ENCODE data around the gene RIN2.

RIN2 gene

DNA sequence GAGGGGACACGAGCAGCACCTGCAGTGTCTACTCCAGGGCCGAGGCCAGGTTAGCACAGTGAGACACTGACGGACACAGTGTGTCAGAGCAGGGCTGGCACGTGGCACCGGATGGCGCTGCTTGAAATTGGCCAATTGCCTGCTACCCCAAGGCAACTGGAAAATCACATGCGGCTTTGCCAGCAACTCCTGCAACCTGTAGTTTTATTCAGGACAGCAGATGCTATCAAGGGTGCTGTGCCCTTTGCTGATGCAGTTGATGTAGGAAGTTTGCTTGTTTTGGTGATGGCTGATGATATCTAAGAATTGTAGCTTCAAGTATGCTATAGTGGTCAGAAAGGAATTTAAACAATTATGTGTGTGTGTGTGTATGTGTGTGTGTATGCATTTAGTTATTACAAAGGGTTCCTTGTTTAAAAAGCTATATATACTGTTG is 25.9 kb downstream of the RIN2 start:
- DNase-seq (ENCODE audit: low read depth in 2 of 2), result peak; percentile 51 to 54
- no peak for TF ChIP-seq CTCF (IDR thresholded peaks at IDR 0.05; ENCODE audit: low read depth, low read length)

GRCh38 chr20:19784511-19785172 is 26.6 kb downstream of the RIN2 start:
- TF ChIP-seq CTCF (IDR thresholded peaks at IDR 0.05; ENCODE audit: low read depth, low read length), result peak; percentile 68
- no peak overlapping the region for H3K4me3 ChIP-seq (replicated peaks in 1 of 2; ENCODE audit: low read depth in 2 of 2, low read length in 2 of 2)
- peak; percentile 89 to 95 for DNase-seq (ENCODE audit: low read depth in 2 of 2)

More for the DNA sequence above, 25.9 kb downstream of the RIN2 start:
- no peak overlapping the region for H3K4me3 ChIP-seq (replicated peaks in 1 of 2; ENCODE audit: low read depth in 2 of 2, low read length in 2 of 2)

- no peak for TF ChIP-seq CTCF (IDR thresholded peaks at IDR 0.05; ENCODE audit: low read depth, low read length)
- no peak overlapping the region for H3K4me3 ChIP-seq (replicated peaks in 1 of 2; ENCODE audit: low read depth in 2 of 2, low read length in 2 of 2)
Observed at GRCh38 chr20:19785173-19785982, 27.3 kb downstream of the RIN2 start.

DNA sequence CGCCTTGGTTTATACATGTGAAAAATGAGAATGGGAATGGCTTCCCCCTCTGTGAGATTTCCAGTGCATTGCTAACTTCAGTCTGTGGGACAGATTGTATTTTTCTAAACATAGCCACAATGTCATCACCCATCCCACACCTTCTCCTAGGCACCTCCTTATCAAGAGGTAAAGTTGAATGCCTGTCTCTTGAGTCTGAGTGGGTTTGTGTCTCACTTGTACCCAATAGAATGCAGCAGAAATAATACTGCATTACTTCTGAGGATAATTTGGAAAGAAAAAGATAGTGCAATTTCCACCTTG is 27.9 kb downstream of the RIN2 start:
- DNase-seq (ENCODE audit: low read depth in 2 of 2), result peak; percentile 48 to 55
- TF ChIP-seq CTCF (IDR thresholded peaks at IDR 0.05; ENCODE audit: low read depth, low read length), result no peak
- no peak overlapping the region for H3K4me3 ChIP-seq (replicated peaks in 1 of 2; ENCODE audit: low read depth in 2 of 2, low read length in 2 of 2)

More at GRCh38 chr20:19785173-19785982, 27.3 kb downstream of the RIN2 start:
- DNase-seq (ENCODE audit: low read depth in 2 of 2), result peak; percentile 76 to 81

DNA sequence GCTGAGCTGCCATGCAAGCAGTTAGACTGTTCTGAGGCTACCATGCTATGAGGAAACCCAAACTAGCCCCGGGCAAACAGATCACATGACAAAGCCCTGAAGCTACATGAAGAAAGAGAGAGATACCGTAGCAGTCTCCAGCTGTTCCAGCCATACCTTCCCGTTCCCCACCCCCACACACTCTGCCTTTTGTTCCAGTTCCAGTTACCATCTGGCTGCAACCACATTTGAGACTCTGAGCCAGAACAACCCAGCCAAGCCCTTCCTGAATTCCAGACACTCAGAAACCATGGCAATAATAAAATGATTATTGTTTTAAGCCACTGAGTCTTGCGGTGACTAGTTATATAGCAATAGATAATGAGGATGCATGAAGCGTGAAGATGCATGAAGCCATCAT is 28.3 kb downstream of the RIN2 start:
- peak; percentile 94 to 96 for DNase-seq (ENCODE audit: low read depth in 2 of 2)
- H3K4me3 ChIP-seq (replicated peaks in 1 of 2; ENCODE audit: low read depth in 2 of 2, low read length in 2 of 2), result no peak overlapping the region
- no peak for TF ChIP-seq CTCF (IDR thresholded peaks at IDR 0.05; ENCODE audit: low read depth, low read length)

- no peak for DNase-seq (ENCODE audit: low read depth in 2 of 2)
- TF ChIP-seq CTCF (IDR thresholded peaks at IDR 0.05; ENCODE audit: low read depth, low read length), result no peak
- H3K4me3 ChIP-seq (replicated peaks in 1 of 2; ENCODE audit: low read depth in 2 of 2, low read length in 2 of 2), result no peak overlapping the region
Observed at GRCh38 chr20:19787366-19787765, 29.3 kb downstream of the RIN2 start.

Measured in cardiac fibroblast (primary cell).